HUDEP-2 (cell line): Measurements from ENCODE around the gene BCL2A1.
"Not testable (repeated sequence)": the region's sequence is repeated elsewhere in the genome, so short reads cannot be mapped to it uniquely, and the experiment has no call there.

ENCODE experiments used
- DNase-seq, 76 experiments: peaks; one replicate each; lab custom pipeline; 2025; ENCODE audit not compliant: unreplicated experiment in 76 of 76; lab: John Stamatoyannopoulos, UW

BCL2A1 gene

DNA sequence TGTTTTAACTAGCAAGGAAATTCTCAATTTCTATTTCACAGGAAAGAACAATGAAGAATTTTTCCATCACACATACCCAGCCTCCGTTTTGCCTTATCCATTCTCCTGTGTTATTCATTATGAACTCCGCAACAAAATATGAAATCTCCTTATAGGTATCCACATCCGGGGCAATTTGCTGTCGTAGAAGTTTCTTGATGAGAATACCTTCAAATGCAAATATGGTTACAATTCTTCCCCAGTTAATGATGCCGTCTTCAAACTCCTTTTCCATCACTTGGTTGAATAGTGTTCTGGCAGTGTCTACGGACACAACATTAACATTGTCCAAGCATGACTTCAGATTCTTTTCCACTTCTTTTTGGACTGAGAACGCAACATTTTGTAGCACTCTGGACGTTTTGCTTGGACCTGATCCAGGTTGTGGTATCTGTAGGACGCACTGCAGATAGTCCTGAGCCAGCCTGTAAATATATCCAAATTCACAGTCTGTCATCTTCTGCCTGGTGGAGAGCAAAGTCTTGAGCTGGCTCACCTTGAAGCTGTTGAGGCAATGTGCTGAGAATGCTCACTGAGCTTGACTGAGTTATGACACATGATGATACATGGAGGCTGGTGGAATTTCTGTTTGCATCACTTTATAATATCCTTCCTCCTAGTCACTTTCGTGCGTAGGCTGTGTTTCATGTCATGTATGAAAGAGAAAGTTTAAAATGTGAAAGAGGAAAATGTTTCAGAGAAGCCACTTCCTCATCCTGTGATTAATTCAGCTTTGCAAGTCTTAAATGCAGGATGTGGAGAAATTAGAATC is at the start of gene BCL2A1:
Gene BCL2A1, minus strand, starts transcription at position 573 of the 811 bp plus-strand sequence. Its CDS starts 77 bp downstream, at position 496.
- no peak for DNase-seq

DNA sequence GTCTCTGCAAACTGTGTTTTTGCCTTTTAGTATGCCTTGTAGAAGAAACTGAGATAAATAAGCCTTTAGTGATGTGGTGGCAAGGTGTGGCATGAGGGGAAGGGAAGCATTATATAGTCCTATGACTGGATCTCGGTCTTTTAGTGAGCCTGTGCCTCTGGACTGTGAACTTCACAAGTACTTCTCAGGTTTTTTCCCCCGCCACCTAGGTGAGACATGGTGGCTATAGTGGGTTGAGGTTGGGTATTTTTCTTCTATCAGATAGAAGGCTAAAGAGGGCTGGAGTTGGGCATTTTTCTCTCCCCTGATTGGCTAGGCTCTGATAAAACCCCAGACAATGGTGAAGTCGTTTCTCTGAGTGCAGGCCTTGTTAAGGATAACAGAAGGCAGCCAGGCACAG is 49.7 kb upstream of the BCL2A1 start:
- DNase-seq, result no peak

DNA sequence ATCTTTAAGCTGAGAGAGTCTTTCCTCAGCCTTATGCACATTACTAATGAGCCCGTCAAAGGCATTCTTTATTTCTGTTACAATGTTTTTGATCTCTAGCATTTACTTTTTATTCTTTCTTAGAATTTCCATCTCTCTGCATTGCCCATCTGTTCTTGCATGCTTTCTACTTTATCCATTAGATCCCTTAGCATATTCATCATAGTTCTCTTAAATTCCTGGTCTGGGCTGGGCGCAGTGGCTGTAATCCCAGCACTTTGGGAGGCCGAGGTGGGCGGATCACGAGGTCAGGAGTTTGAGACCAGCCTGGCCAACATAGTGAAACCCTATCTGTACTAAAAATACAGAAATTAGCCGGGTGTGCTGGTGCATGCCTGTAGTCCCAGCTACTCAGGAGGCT is 49.2 kb upstream of the BCL2A1 start:
- DNase-seq, result not testable (repeated sequence)

DNA sequence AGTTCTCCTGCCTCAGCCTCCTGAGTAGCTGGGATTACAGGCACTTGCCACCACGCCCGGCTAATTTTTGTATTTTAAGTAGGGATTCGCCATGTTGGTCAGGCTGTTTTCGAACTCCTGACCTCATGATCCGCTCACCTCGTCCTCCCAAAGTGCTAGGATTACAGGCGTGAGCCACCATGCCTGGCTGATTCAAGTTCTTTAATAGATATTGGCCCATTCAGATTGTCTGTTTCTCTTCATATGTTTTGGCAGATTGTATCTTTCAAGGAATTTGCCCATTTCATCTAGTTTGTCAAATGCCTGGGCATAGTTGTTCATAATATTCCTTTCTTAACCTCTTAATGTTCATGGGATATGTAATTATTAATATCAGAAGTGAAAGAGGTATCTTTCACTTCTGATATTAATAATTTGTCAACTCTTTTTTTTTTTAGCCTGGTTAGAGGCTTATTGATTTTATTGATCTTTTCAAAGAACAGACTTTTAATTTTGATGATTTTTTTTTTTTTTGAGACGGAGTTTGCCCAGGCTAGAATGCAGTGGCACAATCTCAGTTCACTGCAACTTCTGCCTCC is 48.3 kb upstream of the BCL2A1 start:
- no peak for DNase-seq

DNA sequence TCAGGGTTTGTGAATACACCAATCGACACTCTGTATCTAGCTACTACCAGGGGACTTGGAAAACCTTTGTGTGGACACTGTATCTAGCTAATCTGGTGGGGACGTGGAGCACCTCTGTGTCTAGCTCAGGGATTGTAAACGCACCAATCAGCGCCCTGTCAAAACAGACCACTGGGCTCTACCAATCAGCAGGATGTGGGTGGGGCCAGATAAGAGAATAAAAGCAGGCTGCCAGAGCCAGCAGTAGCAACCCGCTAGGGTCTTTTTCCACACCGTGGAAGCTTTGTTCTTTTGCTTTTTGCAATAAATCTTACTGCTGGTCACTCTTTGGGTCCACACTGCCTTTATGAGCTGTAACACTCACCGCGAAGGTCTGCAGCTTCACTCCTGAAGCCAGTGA is 46.1 kb upstream of the BCL2A1 start:
- DNase-seq, result not testable (repeated sequence)

DNA sequence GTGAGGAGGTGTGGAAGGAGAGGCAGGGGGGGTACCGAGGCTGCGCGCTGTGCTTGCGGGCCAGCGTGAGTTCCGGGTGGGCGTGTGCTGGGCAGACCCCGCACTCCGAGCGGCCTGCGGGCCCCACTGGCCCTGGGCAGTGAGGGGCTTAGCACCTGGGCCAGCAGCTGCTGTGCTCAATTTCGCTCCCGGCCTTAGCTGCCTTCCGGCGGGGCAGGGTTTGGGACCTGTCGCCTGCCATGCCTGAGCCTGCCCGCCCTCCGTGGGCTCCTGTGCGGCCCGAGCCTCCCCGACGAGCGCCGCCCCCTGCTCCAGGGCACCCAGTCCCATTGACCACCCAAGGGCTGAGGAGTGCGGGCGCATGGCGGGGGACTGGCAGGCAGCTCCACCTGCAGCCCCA is 45.5 kb upstream of the BCL2A1 start:
- not testable (repeated sequence) for DNase-seq

DNA sequence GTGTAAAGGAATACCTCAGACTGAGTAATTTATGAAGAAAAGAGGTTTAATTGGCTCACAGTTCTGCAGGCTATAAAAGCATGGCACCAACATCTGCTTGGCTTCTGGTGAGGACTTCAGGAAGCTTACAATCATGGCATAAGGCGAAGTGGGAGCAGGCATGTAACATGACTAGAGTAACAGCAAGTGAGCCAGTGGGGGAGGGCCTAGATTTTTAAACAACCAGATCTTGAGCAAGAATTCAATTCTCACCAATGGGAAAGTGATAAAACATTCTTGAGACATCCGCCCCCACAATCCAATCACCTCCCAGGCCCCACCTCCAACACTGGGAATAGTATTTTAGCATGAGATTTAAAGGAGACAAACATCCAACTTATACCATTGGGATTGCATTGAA is 44.2 kb upstream of the BCL2A1 start:
- no peak for DNase-seq

DNA sequence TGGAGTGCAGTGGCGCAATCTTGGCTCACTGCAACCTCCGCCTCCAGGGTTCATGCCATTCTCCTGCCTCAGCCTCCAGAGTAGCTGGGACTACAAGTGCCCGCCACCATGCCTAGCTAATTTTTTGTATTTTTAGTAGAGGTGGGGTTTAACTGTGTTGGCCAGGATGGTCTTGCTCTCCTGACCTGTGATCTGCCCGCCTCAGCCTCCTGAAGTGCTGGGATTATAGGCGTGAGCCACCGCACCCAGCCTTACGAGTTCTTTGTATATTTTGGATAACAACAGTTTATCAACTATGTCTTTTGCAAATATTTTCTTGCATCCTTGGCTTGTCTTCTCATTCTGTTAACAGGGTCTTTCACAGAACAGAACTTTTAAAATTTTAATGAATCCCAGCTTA is 43.2 kb upstream of the BCL2A1 start:
- DNase-seq, result not testable (repeated sequence)

DNA sequence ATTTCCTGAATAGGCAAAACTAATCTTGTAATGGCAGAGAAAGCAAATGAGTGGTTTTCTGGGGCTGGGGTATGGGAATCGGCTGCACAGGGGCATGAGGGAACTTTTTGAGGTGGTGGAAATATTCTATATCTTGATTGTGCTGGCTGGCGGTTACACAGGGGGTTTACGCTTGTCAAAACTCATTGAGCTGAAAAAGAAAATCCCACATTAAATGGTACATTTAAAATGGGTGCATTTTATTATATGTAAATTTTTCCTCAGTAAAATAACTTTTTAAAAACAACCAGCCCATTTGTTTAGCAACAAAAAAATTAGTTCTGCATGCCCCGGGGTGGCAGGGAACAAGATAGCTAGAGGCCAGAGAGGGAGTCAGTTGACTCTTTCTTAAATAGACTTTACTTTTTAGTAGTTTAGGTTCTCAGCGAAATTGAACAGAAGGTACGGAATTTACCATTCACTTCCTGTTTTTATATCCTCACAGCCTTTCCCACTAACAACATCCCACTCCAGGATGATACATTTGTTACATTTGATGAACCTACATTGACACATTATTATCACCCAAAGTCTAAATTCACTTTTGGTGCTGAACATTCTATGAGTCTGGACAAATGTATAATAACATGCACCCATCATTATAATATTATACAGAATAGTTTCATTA is 41.2 kb upstream of the BCL2A1 start:
- no peak for DNase-seq

DNA sequence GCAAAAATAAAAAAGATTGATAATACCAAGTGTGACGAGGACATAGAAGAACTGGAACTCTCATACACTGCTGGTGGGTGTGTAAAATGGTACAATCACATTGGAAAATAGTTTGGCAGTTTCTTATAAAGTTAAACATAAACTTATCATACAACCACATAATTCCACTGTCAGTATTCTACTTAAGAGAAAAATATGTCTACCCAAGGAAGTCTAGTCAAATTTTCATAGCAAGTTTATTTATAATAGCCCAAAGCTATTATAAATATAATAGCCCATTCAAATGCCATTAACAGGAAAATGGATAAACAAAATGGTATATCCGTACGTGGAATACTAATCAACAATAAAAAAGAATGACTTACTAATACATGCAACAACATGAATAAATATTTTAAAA is 40.6 kb upstream of the BCL2A1 start:
- DNase-seq, result no peak

DNA sequence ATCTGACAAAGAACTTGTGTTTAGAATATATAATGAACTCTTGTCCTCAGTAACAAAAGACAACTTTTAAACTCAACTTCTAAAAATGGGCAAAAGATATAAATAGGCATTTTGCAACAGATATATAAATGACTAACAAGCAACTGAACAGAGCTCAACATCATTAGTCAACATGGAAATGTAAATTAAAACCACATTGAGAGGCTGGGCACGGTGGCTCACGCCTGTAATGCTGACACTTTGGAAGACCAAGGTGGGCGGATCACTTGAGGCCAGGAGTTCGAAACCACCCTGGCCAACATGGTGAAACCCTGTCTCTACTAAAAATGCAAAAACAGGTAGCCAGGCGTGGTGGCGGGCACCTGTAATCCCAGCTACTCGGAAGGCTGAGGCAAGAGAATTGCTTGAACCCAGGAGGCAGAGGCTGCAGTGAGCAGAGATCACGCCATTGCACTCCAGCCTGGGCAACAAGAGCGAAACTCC is 40.1 kb upstream of the BCL2A1 start:
- DNase-seq, result not testable (repeated sequence)

DNA sequence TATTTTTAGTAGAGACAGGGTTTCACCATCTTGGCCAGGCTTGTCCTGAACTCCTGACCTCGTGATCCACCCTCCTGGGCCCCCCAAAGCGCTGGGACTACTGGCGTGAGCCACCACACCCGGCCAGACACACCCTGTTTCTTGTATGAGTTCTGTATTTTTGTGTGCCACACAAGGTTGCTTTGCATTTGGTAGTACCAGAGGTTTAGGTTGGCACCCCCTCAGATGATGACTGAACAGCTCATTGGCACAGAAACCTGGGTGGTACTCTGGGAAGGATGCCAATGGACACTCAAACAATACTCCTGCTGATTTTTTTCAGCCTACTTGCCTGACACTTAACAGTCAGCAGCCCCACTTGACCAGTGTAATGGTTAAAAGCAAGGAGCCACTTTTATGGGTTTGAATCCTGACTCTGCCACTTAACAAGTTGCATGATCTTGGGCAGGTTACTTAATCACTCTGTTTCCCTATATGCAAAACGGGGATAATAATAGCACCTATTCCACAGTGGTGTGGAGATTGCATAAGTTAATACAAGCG is 39.2 kb upstream of the BCL2A1 start:
- DNase-seq, result peak in 47 of 76 experiments; percentile 7 to 67 (median 28)

DNA sequence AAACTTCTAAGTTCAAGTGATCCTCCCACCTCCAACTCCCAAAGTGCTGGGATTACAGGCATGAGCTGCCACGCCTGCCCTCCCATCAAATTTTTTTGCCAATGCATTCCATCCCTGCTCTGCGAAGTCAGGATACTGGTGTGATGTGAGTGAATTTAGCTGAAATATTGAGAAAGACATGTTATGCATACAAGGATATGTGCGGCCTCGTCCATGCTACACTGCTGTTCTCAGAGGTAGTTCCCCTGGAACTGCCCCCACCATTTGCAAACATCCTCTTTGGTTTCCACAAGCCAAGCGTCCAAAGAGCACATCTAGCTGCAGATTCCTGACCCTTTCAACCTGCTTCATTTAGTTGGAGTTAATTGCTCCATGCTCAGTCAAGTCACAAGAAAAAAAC is 36.5 kb upstream of the BCL2A1 start:
- DNase-seq, result no peak

DNA sequence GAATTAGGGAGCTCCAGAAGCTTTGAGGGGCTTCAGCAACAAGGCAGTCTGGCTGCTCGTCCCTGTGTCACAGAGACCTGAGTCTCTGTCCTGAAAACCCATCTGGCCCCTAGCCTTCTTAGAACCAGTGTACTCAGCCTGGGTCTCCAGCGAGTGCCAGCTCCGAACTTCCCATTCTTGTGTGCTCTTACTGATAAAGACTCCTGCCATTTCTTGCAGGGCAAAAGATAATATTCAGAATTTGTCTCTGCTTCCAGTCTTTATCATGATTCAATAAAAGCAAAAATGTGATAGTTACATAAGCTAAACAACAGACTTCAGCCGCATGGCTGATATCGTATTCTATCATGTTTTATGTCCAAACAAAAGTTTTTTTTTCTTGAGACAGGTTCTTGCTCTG is 36.0 kb upstream of the BCL2A1 start:
- DNase-seq, result peak in 23 of 76 experiments; percentile 3 to 54 (median 17)

DNA sequence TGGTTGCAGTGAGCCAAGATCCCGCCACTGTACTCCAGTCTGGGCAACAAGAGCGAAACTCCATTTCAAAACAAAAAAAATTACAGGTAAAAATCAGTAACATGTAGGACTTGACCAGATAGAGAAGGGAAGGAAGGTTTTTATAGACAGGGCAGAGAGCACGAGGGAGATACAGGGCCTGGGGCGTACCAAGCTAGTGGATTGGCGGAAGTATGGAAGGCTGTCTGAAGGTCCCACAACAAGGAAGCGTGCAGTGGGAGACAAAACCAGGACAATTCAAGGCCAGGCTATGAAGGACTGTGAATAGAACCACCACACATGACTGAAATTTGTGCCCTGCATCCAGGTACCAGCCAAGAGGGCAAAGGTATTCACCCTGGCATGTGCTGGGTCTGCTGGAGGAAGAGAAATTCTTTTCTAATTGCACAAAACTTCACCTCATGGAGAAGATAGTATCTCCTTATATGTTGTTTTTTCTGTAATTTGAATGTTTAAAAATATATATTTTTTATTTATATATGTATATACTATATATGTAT is 33.0 kb upstream of the BCL2A1 start:
- DNase-seq, result no peak

DNA sequence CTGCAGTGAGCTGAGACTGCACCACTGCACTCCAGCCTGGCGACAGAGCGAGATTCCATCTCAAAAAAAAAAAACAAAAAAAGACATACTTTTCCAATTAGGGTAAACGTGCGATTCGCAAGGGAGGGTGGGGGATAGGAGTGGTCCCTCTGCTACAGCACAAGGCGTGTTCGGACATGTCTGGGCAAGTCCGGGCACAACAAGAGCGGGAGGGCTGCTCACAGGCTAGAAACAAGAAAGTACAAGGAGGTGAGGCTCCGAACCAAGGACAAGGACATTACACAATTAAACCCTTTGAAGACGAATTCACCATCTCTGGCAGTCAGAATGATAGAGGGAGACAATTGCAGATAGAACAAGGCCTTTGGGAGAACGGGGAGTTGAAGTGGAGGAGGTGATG is 32.2 kb upstream of the BCL2A1 start:
- no peak for DNase-seq

DNA sequence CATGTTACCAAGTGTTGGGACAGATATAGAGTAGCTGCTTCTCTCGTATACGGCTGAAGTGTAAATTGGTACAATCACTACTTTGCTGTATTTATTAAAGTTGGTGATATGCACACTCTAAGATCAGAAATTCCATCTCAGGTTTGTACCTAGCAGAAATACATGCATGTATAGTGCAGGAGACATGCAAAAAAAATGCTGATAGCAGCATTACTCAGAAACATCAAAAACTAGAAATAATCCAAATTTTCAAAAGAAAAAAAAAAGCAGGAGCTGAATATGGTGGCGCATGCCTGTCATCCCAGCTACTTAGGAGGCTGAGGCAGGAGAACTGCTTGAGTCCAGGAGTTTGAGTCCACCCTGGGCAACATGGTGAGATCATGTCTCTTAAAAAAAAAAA is 31.3 kb upstream of the BCL2A1 start:
- DNase-seq, result no peak

DNA sequence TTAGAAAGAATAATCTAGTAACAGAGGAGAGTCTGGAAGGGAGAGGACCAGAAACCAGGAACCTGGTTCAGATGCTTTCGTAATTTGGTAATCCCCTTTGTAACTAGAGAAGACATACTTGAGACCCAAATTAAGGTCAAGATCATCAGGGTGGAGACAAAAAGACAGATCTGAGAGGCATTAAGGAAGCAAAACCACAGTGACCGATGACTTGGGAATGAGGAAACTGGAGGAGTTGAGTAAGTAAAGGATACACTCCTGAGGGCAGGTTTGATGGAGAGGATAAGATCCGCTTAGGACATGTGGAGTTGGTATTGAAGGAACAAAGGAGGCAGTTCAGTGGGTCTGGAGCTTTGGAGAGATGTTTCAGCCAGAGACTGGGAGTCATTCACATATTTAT is 23.6 kb upstream of the BCL2A1 start:
- DNase-seq, result no peak

DNA sequence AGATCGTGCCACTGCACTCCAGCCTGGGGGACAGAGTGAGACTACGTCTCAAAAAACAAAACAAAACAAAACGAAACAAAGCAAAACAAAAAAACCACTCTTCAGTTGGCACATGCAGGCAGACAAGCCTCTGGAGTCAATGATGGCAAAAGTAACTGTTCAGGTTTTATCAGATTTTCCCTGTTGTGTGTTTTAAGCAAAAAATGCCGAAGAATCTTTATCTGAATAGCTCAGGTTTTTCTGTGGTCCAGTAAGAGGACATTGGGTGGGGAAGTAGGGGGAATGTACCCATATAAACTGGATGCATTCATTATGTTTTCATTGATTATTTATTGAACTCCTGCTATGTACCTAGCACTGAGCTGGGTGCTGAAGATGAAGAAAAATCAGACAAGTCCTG is 20.8 kb upstream of the BCL2A1 start:
- peak in 2 of 76 experiments; percentile 8 to 30 for DNase-seq

DNA sequence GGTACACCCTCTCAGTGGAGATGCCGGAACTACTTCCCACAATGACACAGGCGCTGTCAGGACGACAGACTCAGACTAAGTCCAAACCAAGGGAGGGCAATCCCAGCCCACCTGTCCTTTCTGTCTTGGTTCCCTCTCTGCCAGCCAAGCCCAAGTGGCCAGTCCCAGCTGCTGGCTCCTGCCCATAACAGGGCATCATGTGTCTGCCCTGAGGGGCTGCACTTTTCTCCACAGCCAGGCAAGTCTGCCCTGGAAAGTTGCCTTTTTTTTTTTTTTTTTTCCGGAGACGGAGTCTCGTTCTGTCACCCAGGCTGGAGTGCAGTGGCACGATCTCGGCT is 20.0 kb upstream of the BCL2A1 start:
- no peak for DNase-seq

DNA sequence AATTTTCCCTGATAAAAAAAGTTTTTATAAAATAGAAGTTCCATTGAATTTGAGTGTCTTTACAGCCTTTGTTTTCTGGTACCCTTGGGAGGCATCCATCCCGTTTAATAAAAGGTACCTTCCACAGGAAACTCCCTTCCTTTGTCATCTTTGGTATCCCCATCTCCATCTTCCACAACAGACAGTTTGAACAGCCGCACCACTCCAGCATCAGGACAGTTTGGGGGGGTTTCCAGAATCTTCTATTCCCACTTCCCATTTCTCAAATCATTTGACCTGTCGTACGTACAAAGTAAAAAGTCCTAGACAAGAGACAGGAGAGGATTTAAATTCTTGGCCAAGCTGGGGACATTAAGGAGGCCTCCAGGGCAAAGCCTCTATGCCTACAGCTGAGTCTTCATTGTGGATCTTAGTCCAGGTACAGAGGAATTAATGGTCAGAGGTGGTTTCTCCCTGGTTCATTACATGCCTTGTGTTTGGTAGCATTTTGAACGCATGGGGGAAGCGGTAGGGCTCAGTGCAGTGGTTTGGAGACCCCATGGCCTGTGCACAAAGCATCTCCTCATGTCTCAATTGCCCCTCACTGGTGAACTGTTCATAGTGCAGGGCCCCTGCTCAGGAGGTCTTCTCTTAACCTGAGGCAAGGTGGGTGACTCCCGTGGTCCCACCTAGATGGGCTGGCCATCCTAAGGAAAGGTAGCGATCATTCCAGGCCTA is 19.4 kb upstream of the BCL2A1 start:
- no peak for DNase-seq
